Breast epithelium (tissue), 3 donors: Measurements from ENCODE around the gene CTNNBL1.

Experiments
- CTCF ChIP-seq, 3 donors: fragments of 450-650 bp; IDR thresholded peaks; one replicate each; pipeline ENCODE4 v1.5.1; 2016 to 2017; ENCODE audit warnings: antibody characterized with exemption in 3 of 3, mild to moderate bottlenecking in 3 of 3, moderate library complexity in 3 of 3
- POLR2A ChIP-seq: fragments of 450-650 bp; IDR thresholded peaks from one replicate; pipeline ENCODE4 v1.6.1; 2016; ENCODE audit warnings: antibody characterized with exemption, mild to moderate bottlenecking, moderate library complexity
- POLR2AphosphoS5 ChIP-seq, 3 donors: sonication (generic); formaldehyde crosslinking; IDR thresholded peaks; one replicate each; pipeline ENCODE4 v1.6.1; 2017; ENCODE audit warnings: antibody characterized with exemption in 3 of 3

GRCh38 chr20:37773291-37773826 lies 79.5 kb downstream of the CTNNBL1 start:
- no peak for TF ChIP-seq CTCF (IDR thresholded peaks at IDR 0.05)
- TF ChIP-seq POLR2AphosphoS5 (IDR thresholded peaks at IDR 0.05), result no peak
- TF ChIP-seq POLR2A, result no peak
